ENCODE results near the gene MCHR2. TPM values are rescaled to one million over a fixed set of nuclear protein-coding genes. Genes with fewer than 3 reads are reported as not detected.

MCHR2 gene
- total RNA-seq, 1 donor from 2014 or later: not detected

DNA sequence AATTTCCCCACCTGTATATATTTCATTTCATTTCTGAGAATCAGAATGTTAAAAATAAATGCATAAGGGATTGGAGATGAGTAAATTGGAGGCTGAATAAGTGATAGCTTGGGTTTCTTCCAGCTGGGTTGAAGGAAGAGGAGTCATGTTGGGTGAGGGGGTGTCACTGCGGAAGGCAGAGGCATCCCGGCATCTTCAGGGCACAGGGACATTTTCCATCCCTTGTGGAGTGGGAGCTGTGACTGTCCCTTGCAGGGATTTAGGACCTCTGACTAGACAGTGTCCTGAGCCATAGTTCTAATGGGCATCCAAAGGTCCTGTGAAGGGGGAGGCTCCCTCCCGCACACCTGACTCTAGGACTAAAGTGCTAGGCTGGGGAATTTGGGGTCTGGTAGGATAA, 2.1 kb downstream of the MCHR2 start:
- H3K36me3 Mint-ChIP-seq (ENCODE audit: insufficient read depth): no peaks in the 10 kb centered on the region
- H3K27ac Mint-ChIP-seq: no peak overlapping the region
- TF ChIP-seq, protein P1, sequence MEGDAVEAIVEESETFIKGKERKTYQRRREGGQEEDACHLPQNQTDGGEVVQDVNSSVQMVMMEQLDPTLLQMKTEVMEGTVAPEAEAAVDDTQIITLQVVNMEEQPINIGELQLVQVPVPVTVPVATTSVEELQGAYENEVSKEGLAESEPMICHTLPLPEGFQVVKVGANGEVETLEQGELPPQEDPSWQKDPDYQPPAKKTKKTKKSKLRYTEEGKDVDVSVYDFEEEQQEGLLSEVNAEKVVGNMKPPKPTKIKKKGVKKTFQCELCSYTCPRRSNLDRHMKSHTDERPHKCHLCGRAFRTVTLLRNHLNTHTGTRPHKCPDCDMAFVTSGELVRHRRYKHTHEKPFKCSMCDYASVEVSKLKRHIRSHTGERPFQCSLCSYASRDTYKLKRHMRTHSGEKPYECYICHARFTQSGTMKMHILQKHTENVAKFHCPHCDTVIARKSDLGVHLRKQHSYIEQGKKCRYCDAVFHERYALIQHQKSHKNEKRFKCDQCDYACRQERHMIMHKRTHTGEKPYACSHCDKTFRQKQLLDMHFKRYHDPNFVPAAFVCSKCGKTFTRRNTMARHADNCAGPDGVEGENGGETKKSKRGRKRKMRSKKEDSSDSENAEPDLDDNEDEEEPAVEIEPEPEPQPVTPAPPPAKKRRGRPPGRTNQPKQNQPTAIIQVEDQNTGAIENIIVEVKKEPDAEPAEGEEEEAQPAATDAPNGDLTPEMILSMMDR (IDR thresholded peaks at IDR 0.05; ENCODE audit: unreplicated experiment): no peak
- H3K4me1 Mint-ChIP-seq (ENCODE audit: low read depth): peaks cover 9% of the 10 kb centered on the region
- H3K9me3 Mint-ChIP-seq (ENCODE audit: low read depth): no peaks in the 10 kb centered on the region
- DNase-seq (ENCODE audit: low spot score, unreplicated experiment): no peak
- H3K4me3 Mint-ChIP-seq (ENCODE audit: low read depth): no peak overlapping the region
- peaks cover 61% of the 10 kb centered on the region for H3K27me3 Mint-ChIP-seq

DNA sequence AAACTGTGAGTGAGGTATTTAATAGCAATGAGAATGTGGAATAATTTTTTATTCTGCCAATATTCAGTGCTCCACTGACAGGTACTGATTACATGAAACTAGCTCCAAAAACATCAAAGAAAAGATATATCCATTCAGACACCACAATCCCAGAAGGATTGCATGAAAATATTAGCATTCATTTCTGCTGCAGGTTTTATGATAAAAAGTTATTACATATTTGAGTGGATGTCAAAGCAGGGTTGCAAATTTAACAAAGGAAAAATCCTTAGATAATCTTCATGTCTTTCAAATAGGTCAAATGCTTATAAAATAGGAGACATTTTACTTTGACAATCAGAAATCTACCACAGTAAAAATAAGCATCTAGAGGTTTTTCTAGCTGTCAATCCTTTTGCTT, 13.3 kb downstream of the MCHR2 start:
- Mint-ChIP-seq H3K27me3 (no peaks in the 10 kb centered on the region), H3K4me3 (ENCODE audit: low read depth) (no peak overlapping the region), H3K27ac (no peak overlapping the region), H3K4me1 (ENCODE audit: low read depth) (no peaks in the 10 kb centered on the region), H3K9me3 (ENCODE audit: low read depth) (peaks cover 1% of the 10 kb centered on the region), H3K36me3 (ENCODE audit: insufficient read depth) (no peaks in the 10 kb centered on the region)
- DNase-seq (ENCODE audit: low spot score, unreplicated experiment): no peak
- TF ChIP-seq, protein P1 (IDR thresholded peaks at IDR 0.05; ENCODE audit: unreplicated experiment): no peak

DNA sequence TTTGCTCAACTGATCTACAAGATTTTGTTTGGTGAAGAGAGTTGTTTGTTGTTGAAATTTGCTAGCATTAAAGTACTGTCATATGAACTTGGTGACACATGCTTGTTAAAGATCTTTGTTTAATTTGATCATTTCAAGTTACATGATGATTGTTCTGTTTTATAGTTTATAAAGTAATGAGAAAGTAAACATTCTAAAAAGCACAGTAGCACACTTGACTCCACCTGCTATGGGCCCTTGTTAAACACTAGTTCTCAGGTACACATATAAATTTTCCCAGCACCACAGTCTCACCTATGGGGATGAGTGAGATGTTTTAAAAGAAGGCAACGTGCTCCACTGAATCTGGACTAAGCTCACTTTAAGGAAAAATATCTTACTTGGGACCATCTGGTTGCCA, 14.1 kb downstream of the MCHR2 start:
- H3K4me3 Mint-ChIP-seq (ENCODE audit: low read depth): no peak overlapping the region
- TF ChIP-seq, protein P1 (IDR thresholded peaks at IDR 0.05; ENCODE audit: unreplicated experiment): no peak

DNA sequence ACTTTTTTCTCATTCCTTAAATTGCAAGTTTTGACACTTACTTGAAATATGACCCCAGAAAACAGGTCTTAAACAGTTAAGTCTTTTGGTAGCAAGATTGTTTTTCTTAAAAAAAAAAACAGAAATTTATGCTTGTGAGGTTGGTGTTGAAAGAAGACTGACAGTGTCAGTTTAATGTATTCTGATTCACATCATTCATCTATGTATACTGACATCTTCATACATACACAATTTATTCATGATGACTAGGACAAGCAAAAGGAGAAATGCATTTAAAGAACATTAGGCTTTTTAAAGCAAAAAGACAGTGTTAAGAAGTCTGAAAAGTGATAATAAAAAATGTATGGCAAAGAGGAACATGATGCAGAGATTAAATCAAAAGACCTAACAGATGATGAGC, 27.0 kb downstream of the MCHR2 start:
- no peak overlapping the region for H3K27ac Mint-ChIP-seq

More for the DNA sequence above, 14.1 kb downstream of the MCHR2 start:
- peaks cover 5% of the 10 kb centered on the region for H3K9me3 Mint-ChIP-seq (ENCODE audit: low read depth)
- no peaks in the 10 kb centered on the region for H3K36me3 Mint-ChIP-seq (ENCODE audit: insufficient read depth)
- DNase-seq (ENCODE audit: low spot score, unreplicated experiment): no peak
- H3K27ac Mint-ChIP-seq: no peak overlapping the region
- H3K4me1 Mint-ChIP-seq (ENCODE audit: low read depth): no peaks in the 10 kb centered on the region
- H3K27me3 Mint-ChIP-seq: no peaks in the 10 kb centered on the region

DNA sequence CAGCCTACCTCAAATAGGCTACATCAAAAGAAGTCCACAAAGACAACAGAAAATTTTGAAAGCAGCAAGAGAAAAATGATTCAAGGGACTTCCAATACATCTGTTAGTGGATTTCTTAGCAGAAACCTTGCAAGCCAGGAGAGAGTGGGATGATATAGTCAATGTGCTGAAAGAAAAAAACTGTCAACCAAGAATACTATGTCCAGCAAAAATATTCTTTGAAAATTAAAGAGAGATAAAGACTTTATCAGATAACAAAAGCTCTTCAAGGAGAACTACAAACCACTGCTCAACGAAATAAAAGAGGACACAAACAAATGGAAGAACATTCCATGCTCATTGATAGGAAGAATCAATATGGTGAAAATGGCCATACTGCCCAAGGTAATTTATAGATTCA, 34.0 kb downstream of the MCHR2 start:
- Mint-ChIP-seq H3K4me3 (ENCODE audit: low read depth) (no peak overlapping the region), H3K27me3 (no peaks in the 10 kb centered on the region), H3K4me1 (ENCODE audit: low read depth) (no peaks in the 10 kb centered on the region), H3K9me3 (ENCODE audit: low read depth) (peaks cover 16% of the 10 kb centered on the region), H3K36me3 (ENCODE audit: insufficient read depth) (no peaks in the 10 kb centered on the region), H3K27ac (no peak overlapping the region)
- DNase-seq (ENCODE audit: low spot score, unreplicated experiment): no peak
- TF ChIP-seq, protein P1 (IDR thresholded peaks at IDR 0.05; ENCODE audit: unreplicated experiment): no peak

More for the DNA sequence above, 27.0 kb downstream of the MCHR2 start:
- TF ChIP-seq, protein P1 (IDR thresholded peaks at IDR 0.05; ENCODE audit: unreplicated experiment): no peak
- Mint-ChIP-seq H3K4me1 (ENCODE audit: low read depth) (no peaks in the 10 kb centered on the region), H3K27me3 (peaks cover 3% of the 10 kb centered on the region), H3K36me3 (ENCODE audit: insufficient read depth) (no peaks in the 10 kb centered on the region), H3K9me3 (ENCODE audit: low read depth) (no peaks in the 10 kb centered on the region), H3K4me3 (ENCODE audit: low read depth) (no peak overlapping the region)
- DNase-seq (ENCODE audit: low spot score, unreplicated experiment): no peak

Measured in progenitor cell of endocrine pancreas (in vitro differentiated cells).